Panc1 (cell line): ENCODE data around the gene RELT. TPM values are rescaled to one million over a fixed set of nuclear protein-coding genes. Genes with fewer than 3 reads are reported as not detected.

Experiments
- ATAC-seq: fragments of 200-7000 bp; cut with Tn5 transposase; 2 replicates; pipeline ENCODE4 v1.9.1; 2020; ENCODE audit warnings: mild to moderate bottlenecking, moderate library complexity
- BruUV-seq: library from RNA; stranded (reverse); fragments of 400-500 nt; replicated peaks from 2 replicates; lab custom pipeline; 2021; lab: Mats Ljungman, UMichigan
- CTCF ChIA-PET: fragments of 300-600 bp; sonication (Branson Sonifier 250); formaldehyde crosslinking; loops from one replicate; lab custom pipeline; 2022; ENCODE audit warnings: antibody characterized with exemption; lab: Charles Lee
- POLR2A ChIA-PET: fragments of 300-600 bp; sonication (Branson Sonifier 250); formaldehyde crosslinking; loops from one replicate; lab custom pipeline; 2022; ENCODE audit warnings: antibody characterized with exemption; lab: Charles Lee
- DNase-seq: peaks from one replicate; pipeline ENCODE4 v3.0.0-alpha.2; 2010; ENCODE audit warnings: low read depth, low spot score
- H3K27ac ChIP-seq: 2 replicates; pipeline ENCODE4 v1.5.1; 2011; ENCODE audit warnings: mild to moderate bottlenecking, low read length, inconsistent platforms
- H3K27me3 ChIP-seq: fragments of 200-500 bp; sonication (Bioruptor generic); 2 replicates; pipeline ENCODE4 v1.6.0; 2014; ENCODE audit warnings: low read length, inconsistent platforms; ENCODE audit not compliant: control insufficient read depth, insufficient read depth
- H3K36me3 ChIP-seq: fragments of 200-500 bp; sonication (Bioruptor generic); 2 replicates; pipeline ENCODE4 v1.5.1; 2014; ENCODE audit warnings: inconsistent platforms, mild to moderate bottlenecking, low read length, moderate library complexity; ENCODE audit not compliant: control insufficient read depth, insufficient read depth
- H3K4me1 ChIP-seq: 2 replicates; pipeline ENCODE4 v1.5.1; 2011; ENCODE audit warnings: inconsistent platforms, mild to moderate bottlenecking, low read length, moderate library complexity; ENCODE audit not compliant: control insufficient read depth, insufficient read depth
- H3K4me3 ChIP-seq, 2 experiments: 2 replicates each; pipeline ENCODE4 v1.5.1; 2011 to 2012; ENCODE audit warnings: low read depth in 2 of 2, low read length in 2 of 2, mild to moderate bottlenecking in 2 of 2, inconsistent platforms in 1 of 2, moderate library complexity in 1 of 2
- H3K9me3 ChIP-seq: fragments of 200-500 bp; sonication (Bioruptor generic); 2 replicates; pipeline ENCODE4 v1.5.1; 2014; ENCODE audit warnings: low read depth, mild to moderate bottlenecking, inconsistent platforms, low read length, moderate library complexity; ENCODE audit not compliant: control insufficient read depth, insufficient read depth
- CTCF ChIP-seq: fragments of 450-650 bp; IDR thresholded peaks from 2 replicates; pipeline ENCODE4 v1.5.1; 2017; ENCODE audit warnings: mild to moderate bottlenecking
- POLR2AphosphoS5 ChIP-seq: IDR thresholded peaks from 2 replicates; pipeline ENCODE4 v1.6.1; 2012; ENCODE audit warnings: mild to moderate bottlenecking, low read depth, low read length, moderate library complexity
- SIN3A ChIP-seq: IDR thresholded peaks from 2 replicates; pipeline ENCODE4 v1.6.1; 2012; ENCODE audit warnings: low read depth, mild to moderate bottlenecking, low read length, moderate library complexity, borderline replicate concordance; ENCODE audit not compliant: insufficient read depth
- TCF7L2 ChIP-seq: IDR thresholded peaks from 2 replicates; pipeline ENCODE4 v1.6.1; 2011; ENCODE audit warnings: mild to moderate bottlenecking, low read depth, low read length, inconsistent platforms
- in situ Hi-C: cut with HindIII; loops from 2 replicates; pipeline ENCODE4 v1.10.0; 2016; ENCODE audit warnings: low sequenced_read_pairs, low pct_unique_long_range_greater_than_20kb
- intact Hi-C: fragments of 100-400 bp; cut with micrococcal nuclease; formaldehyde crosslinking; loops from one replicate; pipeline ENCODE4 v1.10.0; 2022; ENCODE audit not compliant: unreplicated experiment
- total RNA-seq: library from RNA; stranded (reverse); gene quantifications from one replicate; pipeline ENCODE4 v1.2.1, GENCODE V29; 2021; ENCODE audit not compliant: unreplicated experiment
- TF ChIP-seq, protein P1 (sequence below), 2 experiments: IDR thresholded peaks; 2 replicates each; pipeline ENCODE4 v1.6.1; 2011 to 2012; ENCODE audit warnings: low read depth in 2 of 2, control low read depth in 1 of 2, low read length in 1 of 2, mild to moderate bottlenecking in 1 of 2, moderate library complexity in 1 of 2; ENCODE audit not compliant: insufficient read depth in 1 of 2

The RELT gene
- total RNA-seq, 1 experiment from 2014 or later: 11.3 TPM

- CTCF ChIA-PET: interaction anchor here (0.6 to 3.6 kb wide), 2 partner anchors 9 to 20 kb away, joined by 4 to 13 read pairs; partner anchors contain the start of gene ARHGEF17
- no peak for ATAC-seq
These were observed 48.3 kb upstream of the RELT start for GRCh38 chr11:73327812-73328364.

DNA sequence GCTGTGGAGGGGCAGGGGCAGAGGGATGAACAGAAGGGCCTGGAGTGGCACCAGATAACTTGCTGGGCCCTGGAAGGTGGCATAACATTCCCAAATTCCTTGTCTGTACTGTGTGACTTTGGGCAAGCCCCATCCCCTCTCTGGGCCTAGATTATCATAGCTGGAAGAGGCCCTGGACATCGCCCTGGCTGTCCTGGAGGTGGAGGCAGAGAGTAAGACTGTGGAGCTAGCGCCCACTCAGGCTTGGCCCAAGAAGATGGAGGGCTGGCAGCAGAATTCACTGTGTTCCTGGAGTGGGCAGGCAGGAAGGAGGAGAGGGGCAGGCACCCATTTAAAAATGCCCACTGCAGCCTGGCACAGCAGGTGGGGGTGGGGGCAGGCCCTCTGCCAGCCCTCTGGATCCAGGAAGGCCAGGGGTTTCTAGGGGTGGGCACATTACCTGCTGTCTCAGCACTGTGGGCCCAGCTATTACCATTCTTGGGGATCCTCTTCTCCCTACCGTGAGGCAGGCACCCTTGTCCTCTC lies 45.6 kb upstream of the RELT start:
- no peaks in the 10 kb centered on the region for H3K9me3 ChIP-seq
- no peaks in the 10 kb centered on the region for H3K27me3 ChIP-seq
- H3K36me3 ChIP-seq: no peaks in the 10 kb centered on the region
- H3K4me3 ChIP-seq: no peak overlapping the region
- no peak for DNase-seq
- ChIA-PET POLR2A (interaction anchor here (0.6 kb wide), 1 partner anchor 828 kb away, joined by 9 read pairs; no protein-coding TSS in a partner anchor), CTCF (interaction anchor here (0.6 to 3.6 kb wide), 2 partner anchors 17 to 22 kb away, joined by 4 to 13 read pairs; partner anchors contain the start of gene ARHGEF17)
- intact Hi-C loops (no loop called here), in situ Hi-C loops (no loop called here)
- peak; percentile 52 for ATAC-seq
- BruUV-seq: no TSS peak
- no peak for TF ChIP-seq SIN3A
- no peak for TF ChIP-seq CTCF
- TF ChIP-seq POLR2AphosphoS5: no peak
- TF ChIP-seq, protein P1, sequence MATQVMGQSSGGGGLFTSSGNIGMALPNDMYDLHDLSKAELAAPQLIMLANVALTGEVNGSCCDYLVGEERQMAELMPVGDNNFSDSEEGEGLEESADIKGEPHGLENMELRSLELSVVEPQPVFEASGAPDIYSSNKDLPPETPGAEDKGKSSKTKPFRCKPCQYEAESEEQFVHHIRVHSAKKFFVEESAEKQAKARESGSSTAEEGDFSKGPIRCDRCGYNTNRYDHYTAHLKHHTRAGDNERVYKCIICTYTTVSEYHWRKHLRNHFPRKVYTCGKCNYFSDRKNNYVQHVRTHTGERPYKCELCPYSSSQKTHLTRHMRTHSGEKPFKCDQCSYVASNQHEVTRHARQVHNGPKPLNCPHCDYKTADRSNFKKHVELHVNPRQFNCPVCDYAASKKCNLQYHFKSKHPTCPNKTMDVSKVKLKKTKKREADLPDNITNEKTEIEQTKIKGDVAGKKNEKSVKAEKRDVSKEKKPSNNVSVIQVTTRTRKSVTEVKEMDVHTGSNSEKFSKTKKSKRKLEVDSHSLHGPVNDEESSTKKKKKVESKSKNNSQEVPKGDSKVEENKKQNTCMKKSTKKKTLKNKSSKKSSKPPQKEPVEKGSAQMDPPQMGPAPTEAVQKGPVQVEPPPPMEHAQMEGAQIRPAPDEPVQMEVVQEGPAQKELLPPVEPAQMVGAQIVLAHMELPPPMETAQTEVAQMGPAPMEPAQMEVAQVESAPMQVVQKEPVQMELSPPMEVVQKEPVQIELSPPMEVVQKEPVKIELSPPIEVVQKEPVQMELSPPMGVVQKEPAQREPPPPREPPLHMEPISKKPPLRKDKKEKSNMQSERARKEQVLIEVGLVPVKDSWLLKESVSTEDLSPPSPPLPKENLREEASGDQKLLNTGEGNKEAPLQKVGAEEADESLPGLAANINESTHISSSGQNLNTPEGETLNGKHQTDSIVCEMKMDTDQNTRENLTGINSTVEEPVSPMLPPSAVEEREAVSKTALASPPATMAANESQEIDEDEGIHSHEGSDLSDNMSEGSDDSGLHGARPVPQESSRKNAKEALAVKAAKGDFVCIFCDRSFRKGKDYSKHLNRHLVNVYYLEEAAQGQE (IDR thresholded peaks at IDR 0.05; ENCODE audit: insufficient read depth in 1 of 2, low read depth in 2 of 2, low read length in 1 of 2): no peak
- TF ChIP-seq TCF7L2: no peak
- H3K27ac ChIP-seq: no peak overlapping the region
- peaks cover 37% of the 10 kb centered on the region for H3K4me1 ChIP-seq

More at GRCh38 chr11:73327812-73328364, 48.3 kb upstream of the RELT start:
- Histone ChIP-seq H3K9me3 (no peaks in the 10 kb centered on the region), H3K36me3 (no peaks in the 10 kb centered on the region), H3K4me3 (no peak overlapping the region), H3K4me1 (peaks cover 20% of the 10 kb centered on the region; the same call in 1 of the 2 replicates), H3K27ac (no peak overlapping the region), H3K27me3 (no peaks in the 10 kb centered on the region)
- POLR2A ChIA-PET: interaction anchor here (0.5 kb wide), 1 partner anchor 30 kb away, joined by 4 read pairs; no protein-coding TSS in a partner anchor
- no peak for TF ChIP-seq TCF7L2
- TF ChIP-seq, protein P1 (IDR thresholded peaks at IDR 0.05; ENCODE audit: insufficient read depth in 1 of 2, low read depth in 2 of 2, low read length in 1 of 2): no peak
- intact Hi-C loops (no loop called here), in situ Hi-C loops (no loop called here)
- DNase-seq: no peak
- no TSS peak for BruUV-seq
